Measurements from ENCODE around the gene C4orf51.

DNA sequence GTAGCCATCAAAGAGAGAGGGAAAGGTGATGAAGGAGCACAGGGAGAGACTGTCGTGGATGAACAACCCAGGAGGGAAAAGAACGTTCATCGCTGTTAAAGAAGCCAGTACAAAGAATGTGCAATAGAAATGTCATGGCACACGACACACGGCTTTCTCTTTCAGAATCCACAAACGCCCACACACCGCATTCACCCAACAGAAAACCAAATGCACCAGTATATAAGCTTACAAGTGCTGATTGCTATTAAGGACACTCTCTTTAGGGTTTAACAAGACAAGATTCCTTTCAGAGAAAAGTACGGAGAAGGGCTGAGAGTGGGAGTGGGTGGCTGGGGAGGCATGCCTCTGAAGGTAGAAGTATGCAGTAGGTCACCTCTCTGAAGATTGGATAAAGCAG is 80.2 kb downstream of the C4orf51 start:
- TF ChIP-seq, protein P1, sequence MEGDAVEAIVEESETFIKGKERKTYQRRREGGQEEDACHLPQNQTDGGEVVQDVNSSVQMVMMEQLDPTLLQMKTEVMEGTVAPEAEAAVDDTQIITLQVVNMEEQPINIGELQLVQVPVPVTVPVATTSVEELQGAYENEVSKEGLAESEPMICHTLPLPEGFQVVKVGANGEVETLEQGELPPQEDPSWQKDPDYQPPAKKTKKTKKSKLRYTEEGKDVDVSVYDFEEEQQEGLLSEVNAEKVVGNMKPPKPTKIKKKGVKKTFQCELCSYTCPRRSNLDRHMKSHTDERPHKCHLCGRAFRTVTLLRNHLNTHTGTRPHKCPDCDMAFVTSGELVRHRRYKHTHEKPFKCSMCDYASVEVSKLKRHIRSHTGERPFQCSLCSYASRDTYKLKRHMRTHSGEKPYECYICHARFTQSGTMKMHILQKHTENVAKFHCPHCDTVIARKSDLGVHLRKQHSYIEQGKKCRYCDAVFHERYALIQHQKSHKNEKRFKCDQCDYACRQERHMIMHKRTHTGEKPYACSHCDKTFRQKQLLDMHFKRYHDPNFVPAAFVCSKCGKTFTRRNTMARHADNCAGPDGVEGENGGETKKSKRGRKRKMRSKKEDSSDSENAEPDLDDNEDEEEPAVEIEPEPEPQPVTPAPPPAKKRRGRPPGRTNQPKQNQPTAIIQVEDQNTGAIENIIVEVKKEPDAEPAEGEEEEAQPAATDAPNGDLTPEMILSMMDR (IDR thresholded peaks at IDR 0.05), result no peak
- no peak for TF ChIP-seq POLR2A (IDR thresholded peaks at IDR 0.05)

All from uterus (tissue), 2 donors.